HepG2 (cell line): ENCODE data around the gene RECQL5. TPM values are rescaled to one million over a fixed set of nuclear protein-coding genes. Genes with fewer than 3 reads are reported as not detected.

Experiments
- AKAP8 ChIP-seq: sonication (generic); formaldehyde crosslinking; IDR thresholded peaks from 2 replicates; pipeline ENCODE4 v1.5.1; 2020; ENCODE audit warnings: mild to moderate bottlenecking, missing genetic modification reagents
- ARID5B ChIP-seq: IDR thresholded peaks from 2 replicates; pipeline ENCODE4 v1.4.0; 2020; ENCODE audit warnings: mild to moderate bottlenecking, missing genetic modification reagents
- ARNT2 ChIP-seq: sonication (generic); formaldehyde crosslinking; IDR thresholded peaks from 2 replicates; pipeline ENCODE4 v1.8.0; 2022; ENCODE audit warnings: mild to moderate bottlenecking, low read depth, missing genetic modification reagents, moderate library complexity
- ARNTL ChIP-seq: sonication (generic); formaldehyde crosslinking; IDR thresholded peaks from 2 replicates; pipeline ENCODE4 v1.4.0; 2020; ENCODE audit warnings: mild to moderate bottlenecking, missing genetic modification reagents
- ATF2 ChIP-seq: sonication (generic); formaldehyde crosslinking; IDR thresholded peaks from 2 replicates; pipeline ENCODE4 v1.4.0; 2020; ENCODE audit warnings: missing genetic modification reagents
- CBX5 ChIP-seq: sonication (generic); formaldehyde crosslinking; IDR thresholded peaks from 2 replicates; pipeline ENCODE4 v1.4.0; 2020; ENCODE audit warnings: missing genetic modification reagents, borderline replicate concordance
- CREM ChIP-seq, 2 experiments: sonication (generic) in 1 of 2; formaldehyde crosslinking in 1 of 2; IDR thresholded peaks; 2 replicates each; pipeline versions ENCODE4 v1.4.0 to v1.6.1; 2016 to 2020; ENCODE audit warnings: antibody characterized with exemption in 1 of 2, mild to moderate bottlenecking in 1 of 2, missing genetic modification reagents in 1 of 2
- HOXA7 ChIP-seq: sonication (generic); formaldehyde crosslinking; IDR thresholded peaks from 2 replicates; pipeline ENCODE4 v1.8.1; 2022; ENCODE audit warnings: mild to moderate bottlenecking, missing genetic modification reagents, moderate library complexity
- IRX3 ChIP-seq: sonication (generic); formaldehyde crosslinking; IDR thresholded peaks from 2 replicates; pipeline ENCODE4 v1.8.1; 2023; ENCODE audit warnings: mild to moderate bottlenecking, low read depth, missing genetic modification reagents, borderline replicate concordance
- KDM4B ChIP-seq: sonication (generic); formaldehyde crosslinking; IDR thresholded peaks from 2 replicates; pipeline ENCODE4 v1.4.0; 2020; ENCODE audit warnings: missing genetic modification reagents
- KLF6 ChIP-seq: IDR thresholded peaks from 2 replicates; pipeline ENCODE4 v1.8.0; 2016; ENCODE audit warnings: missing biosample characterization, missing genetic modification reagents
- MBD4 ChIP-seq: IDR thresholded peaks from 2 replicates; pipeline ENCODE4 v1.6.1; 2012; ENCODE audit warnings: low read length, inconsistent platforms, borderline replicate concordance
- MZF1 ChIP-seq: sonication (generic); formaldehyde crosslinking; IDR thresholded peaks from 2 replicates; pipeline ENCODE4 v1.8.1; 2023; ENCODE audit warnings: mild to moderate bottlenecking, missing genetic modification reagents, borderline replicate concordance
- NCOA5 ChIP-seq: sonication (generic); formaldehyde crosslinking; IDR thresholded peaks from 2 replicates; pipeline ENCODE4 v1.4.0; 2020; ENCODE audit warnings: missing genetic modification reagents
- POLR2A ChIP-seq, 2 experiments: IDR thresholded peaks; 2 replicates each; pipeline ENCODE4 v1.6.1; 2011; ENCODE audit warnings: low read depth in 2 of 2, low read length in 2 of 2, mild to moderate bottlenecking in 1 of 2, moderate library complexity in 1 of 2; ENCODE audit not compliant: insufficient read depth in 1 of 2
- PREB ChIP-seq: sonication (generic); formaldehyde crosslinking; IDR thresholded peaks from 2 replicates; pipeline ENCODE4 v1.4.0; 2020; ENCODE audit warnings: missing genetic modification reagents
- SRSF9 ChIP-seq: fragments of 200-400 bp; formaldehyde crosslinking; IDR thresholded peaks from 2 replicates; pipeline ENCODE4 v1.6.1; 2018; ENCODE audit warnings: borderline replicate concordance, mild to moderate bottlenecking, low read depth, low read length; ENCODE audit not compliant: insufficient read depth, poor library complexity, severe bottlenecking
- TEAD2 ChIP-seq: sonication (generic); formaldehyde crosslinking; IDR thresholded peaks from 2 replicates; pipeline ENCODE4 v1.9.0; 2021; ENCODE audit warnings: missing genetic modification reagents
- ZBTB7A ChIP-seq: sonication (generic); formaldehyde crosslinking; IDR thresholded peaks from 2 replicates; pipeline ENCODE4 v1.8.0; 2022; ENCODE audit warnings: mild to moderate bottlenecking, missing genetic modification reagents
- ZNF644 ChIP-seq: IDR thresholded peaks from 2 replicates; pipeline ENCODE4 v1.6.1; 2016; ENCODE audit warnings: low read depth
- ZNF737 ChIP-seq: sonication (generic); formaldehyde crosslinking; IDR thresholded peaks from 2 replicates; pipeline ENCODE4 v1.5.0; 2020; ENCODE audit warnings: missing genetic modification reagents, mild to moderate bottlenecking, borderline replicate concordance
- polyA plus RNA-seq, 8 experiments: library from polyadenylated mRNA; depleted of rRNA in 3 of 8; stranded (reverse) in 7 of 8; unstranded in 1 of 8; fragments of >200 nt; fragmentation: Illumina TruSeq in 4 of 8; extraction: Trizol in 4 of 8; gene quantifications; 2 replicates each; pipeline versions ENCODE4 v1.2.1 to v1.2.3, GENCODE V29; 2011 to 2016; ENCODE audit warnings: low read depth in 4 of 8, missing spikeins in 1 of 8, mixed read lengths in 1 of 8; ENCODE audit not compliant: insufficient read depth in 1 of 8
- total RNA-seq, 5 experiments: library from RNA; depleted of rRNA; stranded (reverse); fragments of >200 nt; fragmentation: Illumina TruSeq; extraction: Trizol; gene quantifications; 2 replicates each; pipeline ENCODE4 v1.2.3, GENCODE V29; 2016; ENCODE audit warnings: low read depth in 1 of 5
- TF ChIP-seq, protein P1 (sequence below): sonication (generic); formaldehyde crosslinking; conservative IDR thresholded peaks from 2 replicates; pipeline ENCODE4 v1.5.0; 2020; ENCODE audit warnings: missing genetic modification reagents

The RECQL5 gene
- total and polyA plus RNA-seq, 2 of the 13 experiments (the other 11 are each of a cell fraction or from before 2014, with no cell fraction given), result 27.7 to 32.0 TPM

GRCh38 chr17:75666959-75667790, at the start of gene RECQL5, which contains the start of gene SAP30BP (continued):
- TF ChIP-seq KLF6, result no peak
- 0 out of 2 replicates have a peak, but pooled peaks have one; percentile 59 for TF ChIP-seq NCOA5 (CRISPR knock-in tag)
- TF ChIP-seq HOXA7 (CRISPR knock-in tag), result no peak
- TF ChIP-seq CBX5 (CRISPR knock-in tag), result no peak; the same call in 1 of the 2 replicates
- TF ChIP-seq, protein P1, sequence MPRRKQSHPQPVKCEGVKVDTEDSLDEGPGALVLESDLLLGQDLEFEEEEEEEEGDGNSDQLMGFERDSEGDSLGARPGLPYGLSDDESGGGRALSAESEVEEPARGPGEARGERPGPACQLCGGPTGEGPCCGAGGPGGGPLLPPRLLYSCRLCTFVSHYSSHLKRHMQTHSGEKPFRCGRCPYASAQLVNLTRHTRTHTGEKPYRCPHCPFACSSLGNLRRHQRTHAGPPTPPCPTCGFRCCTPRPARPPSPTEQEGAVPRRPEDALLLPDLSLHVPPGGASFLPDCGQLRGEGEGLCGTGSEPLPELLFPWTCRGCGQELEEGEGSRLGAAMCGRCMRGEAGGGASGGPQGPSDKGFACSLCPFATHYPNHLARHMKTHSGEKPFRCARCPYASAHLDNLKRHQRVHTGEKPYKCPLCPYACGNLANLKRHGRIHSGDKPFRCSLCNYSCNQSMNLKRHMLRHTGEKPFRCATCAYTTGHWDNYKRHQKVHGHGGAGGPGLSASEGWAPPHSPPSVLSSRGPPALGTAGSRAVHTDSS, result no peak
- TF ChIP-seq ARID5B (CRISPR knock-in tag), result peak; percentile 37; the same call in 1 of the 2 replicates
- TF ChIP-seq MZF1 (CRISPR knock-in tag), result no peak
- no peak for TF ChIP-seq MBD4
- TF ChIP-seq KDM4B (CRISPR knock-in tag), result 0 out of 2 replicates have a peak, but pooled peaks have one; percentile 7
- no peak for TF ChIP-seq SRSF9
- peak; percentile 100 for TF ChIP-seq CREM (IDR thresholded peaks at IDR 0.05)
- peak; percentile 71 for TF ChIP-seq CREM (CRISPR knock-in tag; IDR thresholded peaks at IDR 0.05)
- TF ChIP-seq PREB (CRISPR knock-in tag), result no peak
- peak; percentile 82 to 91 for TF ChIP-seq POLR2A (IDR thresholded peaks at IDR 0.05; ENCODE audit: insufficient read depth in 1 of 2, low read depth in 2 of 2, low read length in 2 of 2)
- no peak for TF ChIP-seq ARNT2 (CRISPR knock-in tag)
- no peak for TF ChIP-seq AKAP8 (CRISPR knock-in tag)
- TF ChIP-seq ZNF737 (CRISPR knock-in tag), result peak; percentile 77; the same call in 1 of the 2 replicates
- no peak for TF ChIP-seq ZNF644 (CRISPR knock-in tag)
- no peak for TF ChIP-seq ATF2
- no peak for TF ChIP-seq IRX3 (CRISPR knock-in tag)
- TF ChIP-seq TEAD2, result no peak
- no peak for TF ChIP-seq ARNTL
- peak; percentile 87; the same call in 1 of the 2 replicates for TF ChIP-seq ZBTB7A (CRISPR knock-in tag)
